Caco-2 (cell line): ENCODE results near the gene NKAIN1. TPM values are rescaled to one million over a fixed set of nuclear protein-coding genes. Genes with fewer than 3 reads are reported as not detected.

Source experiments
- BruUV-seq: library from RNA; stranded (reverse); fragments of 400-500 nt; replicated peaks from 2 replicates; lab custom pipeline; 2021; lab: Mats Ljungman, UMichigan
- CTCF ChIA-PET: fragments of 300-600 bp; sonication (Branson Sonifier 250); formaldehyde crosslinking; loops from one replicate; lab custom pipeline; 2022; ENCODE audit warnings: antibody characterized with exemption; lab: Charles Lee
- POLR2A ChIA-PET: fragments of 300-600 bp; sonication (Branson Sonifier 250); formaldehyde crosslinking; loops from one replicate; lab custom pipeline; 2022; ENCODE audit warnings: antibody characterized with exemption; lab: Charles Lee
- DNase-seq, 2 experiments: peaks; one replicate each; pipeline versions ENCODE4 v3.0.0 to v3.0.0-alpha.2; 2020 to 2022
- H3K27me3 ChIP-seq: replicated peaks from 2 replicates; pipeline ENCODE4 v1.6.0; 2011; ENCODE audit warnings: low read length; ENCODE audit not compliant: control insufficient read depth, insufficient read depth
- H3K36me3 ChIP-seq: 2 replicates; pipeline ENCODE4 v1.5.1; 2011; ENCODE audit warnings: low read length; ENCODE audit not compliant: control insufficient read depth, insufficient read depth
- H3K4me1 ChIP-seq: fragments of 250-450 bp; sonication (Bioruptor Pico); 2 replicates; pipeline ENCODE4 v1.5.1; 2020; ENCODE audit warnings: mild to moderate bottlenecking
- H3K4me3 ChIP-seq: 2 replicates; pipeline ENCODE4 v1.5.1; 2011; ENCODE audit warnings: low read depth, mild to moderate bottlenecking, control low read depth, low read length
- H3K9me3 ChIP-seq: fragments of 250-450 bp; sonication (Bioruptor Pico); 2 replicates; pipeline ENCODE4 v1.5.1; 2020; ENCODE audit warnings: mild to moderate bottlenecking, moderate library complexity
- H3K27ac Mint-ChIP-seq: one replicate; pipeline ENCODE4 v1.8.0; 2022; ENCODE audit warnings: mixed read lengths; ENCODE audit not compliant: unreplicated experiment
- H3K27me3 Mint-ChIP-seq: one replicate; pipeline ENCODE4 v1.8.0; 2022; ENCODE audit warnings: mixed read lengths; ENCODE audit not compliant: insufficient read depth, unreplicated experiment
- H3K36me3 Mint-ChIP-seq: one replicate; pipeline ENCODE4 v1.8.0; 2022; ENCODE audit warnings: mild to moderate bottlenecking, mixed read lengths; ENCODE audit not compliant: insufficient read depth, unreplicated experiment
- H3K4me1 Mint-ChIP-seq: one replicate; pipeline ENCODE4 v1.8.0; 2022; ENCODE audit warnings: low read depth, mixed read lengths; ENCODE audit not compliant: unreplicated experiment
- H3K4me3 Mint-ChIP-seq: one replicate; pipeline ENCODE4 v1.8.0; 2022; ENCODE audit warnings: mild to moderate bottlenecking, moderate library complexity, mixed read lengths; ENCODE audit not compliant: unreplicated experiment
- H3K9me3 Mint-ChIP-seq: one replicate; pipeline ENCODE4 v1.8.0; 2022; ENCODE audit warnings: mixed read lengths; ENCODE audit not compliant: unreplicated experiment
- intact Hi-C: fragments of 100-400 bp; cut with micrococcal nuclease; formaldehyde crosslinking; loops from one replicate; pipeline ENCODE4 v1.10.0; 2022; ENCODE audit not compliant: unreplicated experiment
- total RNA-seq: library from RNA; stranded (reverse); gene quantifications from 2 replicates; pipeline ENCODE4 v1.2.3, GENCODE V29; 2022
- TF ChIP-seq, protein P1 (sequence below), 2 experiments: fragments of 200-600 bp in 1 of 2; IDR thresholded peaks; 1 replicate in 1 of 2; 2 replicates in 1 of 2; pipeline versions ENCODE4 v1.5.1 to v1.8.0; 2011 to 2022; ENCODE audit warnings: antibody characterized with exemption in 1 of 2, control low read depth in 1 of 2, inconsistent platforms in 1 of 2, low read depth in 1 of 2, low read length in 1 of 2, mild to moderate bottlenecking in 1 of 2, moderate library complexity in 1 of 2; ENCODE audit not compliant: insufficient read depth in 1 of 2, severe bottlenecking in 1 of 2, unreplicated experiment in 1 of 2

NKAIN1 gene
- total RNA-seq, 1 experiment from 2014 or later: not detected

DNA sequence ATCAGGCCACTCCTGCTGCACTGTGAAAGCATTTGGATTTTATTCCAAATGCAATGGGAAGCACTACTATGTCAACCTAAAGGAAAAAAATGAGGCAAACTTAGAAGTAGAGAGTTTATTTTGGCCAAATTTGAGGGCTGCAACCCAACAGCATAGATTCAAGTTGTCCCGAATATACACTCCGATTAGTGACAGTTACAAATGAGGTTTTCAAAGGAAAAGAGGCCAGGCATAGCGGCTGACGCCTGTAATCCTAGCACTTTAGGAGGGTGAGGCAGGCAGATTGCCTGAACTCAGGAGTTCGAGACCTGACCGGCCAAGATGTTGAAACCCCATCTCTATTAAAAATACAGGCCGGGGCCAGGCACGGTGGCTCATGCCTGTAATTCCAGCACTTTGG is 95.2 kb downstream of the NKAIN1 start:
- Histone ChIP-seq H3K27me3 (no peaks in the 10 kb centered on the region), H3K9me3 (no peaks in the 10 kb centered on the region), H3K36me3 (no peaks in the 10 kb centered on the region), H3K4me1 (no peaks in the 10 kb centered on the region), H3K4me3 (no peak overlapping the region)
- DNase-seq: no peak
- BruUV-seq: no TSS peak
- Mint-ChIP-seq H3K27me3 (no peaks in the 10 kb centered on the region), H3K36me3 (no peaks in the 10 kb centered on the region), H3K27ac (no peak overlapping the region), H3K4me3 (no peak overlapping the region), H3K4me1 (no peaks in the 10 kb centered on the region), H3K9me3 (no peaks in the 10 kb centered on the region)
- TF ChIP-seq, protein P1, sequence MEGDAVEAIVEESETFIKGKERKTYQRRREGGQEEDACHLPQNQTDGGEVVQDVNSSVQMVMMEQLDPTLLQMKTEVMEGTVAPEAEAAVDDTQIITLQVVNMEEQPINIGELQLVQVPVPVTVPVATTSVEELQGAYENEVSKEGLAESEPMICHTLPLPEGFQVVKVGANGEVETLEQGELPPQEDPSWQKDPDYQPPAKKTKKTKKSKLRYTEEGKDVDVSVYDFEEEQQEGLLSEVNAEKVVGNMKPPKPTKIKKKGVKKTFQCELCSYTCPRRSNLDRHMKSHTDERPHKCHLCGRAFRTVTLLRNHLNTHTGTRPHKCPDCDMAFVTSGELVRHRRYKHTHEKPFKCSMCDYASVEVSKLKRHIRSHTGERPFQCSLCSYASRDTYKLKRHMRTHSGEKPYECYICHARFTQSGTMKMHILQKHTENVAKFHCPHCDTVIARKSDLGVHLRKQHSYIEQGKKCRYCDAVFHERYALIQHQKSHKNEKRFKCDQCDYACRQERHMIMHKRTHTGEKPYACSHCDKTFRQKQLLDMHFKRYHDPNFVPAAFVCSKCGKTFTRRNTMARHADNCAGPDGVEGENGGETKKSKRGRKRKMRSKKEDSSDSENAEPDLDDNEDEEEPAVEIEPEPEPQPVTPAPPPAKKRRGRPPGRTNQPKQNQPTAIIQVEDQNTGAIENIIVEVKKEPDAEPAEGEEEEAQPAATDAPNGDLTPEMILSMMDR (IDR thresholded peaks at IDR 0.05; ENCODE audit: insufficient read depth in 1 of 2, low read depth in 1 of 2, low read length in 1 of 2, severe bottlenecking in 1 of 2, unreplicated experiment in 1 of 2): no peak
- ChIA-PET POLR2A (no interaction called here), CTCF (no interaction called here)
- intact Hi-C loops: no loop called here

DNA sequence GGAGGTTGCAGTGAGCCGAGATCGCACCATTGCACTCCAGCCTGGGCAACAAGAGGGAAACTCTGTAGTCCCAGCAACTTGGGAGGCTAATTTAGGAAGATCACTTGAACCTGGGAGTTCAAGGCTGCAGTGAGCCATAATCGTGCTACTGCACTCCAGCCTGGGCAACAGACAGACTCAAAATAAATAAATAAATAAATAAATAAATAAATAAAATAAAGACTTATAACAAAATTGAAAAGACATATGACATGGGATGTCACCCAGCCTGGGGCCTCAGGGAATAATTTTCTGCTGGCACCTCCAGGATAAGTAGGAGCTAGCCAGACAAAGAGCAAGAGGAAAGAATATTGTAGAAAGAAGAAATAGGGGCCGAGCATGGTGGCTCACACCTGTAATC is 96.2 kb downstream of the NKAIN1 start:
- Histone ChIP-seq H3K4me3 (no peak overlapping the region), H3K9me3 (no peaks in the 10 kb centered on the region), H3K36me3 (no peaks in the 10 kb centered on the region), H3K27me3 (no peaks in the 10 kb centered on the region), H3K4me1 (no peaks in the 10 kb centered on the region)
- TF ChIP-seq, protein P1 (IDR thresholded peaks at IDR 0.05; ENCODE audit: insufficient read depth in 1 of 2, low read depth in 1 of 2, low read length in 1 of 2, severe bottlenecking in 1 of 2, unreplicated experiment in 1 of 2): no peak
- intact Hi-C loops: no loop called here
- H3K27ac Mint-ChIP-seq: no peak overlapping the region
- H3K4me3 Mint-ChIP-seq: no peak overlapping the region
- no peaks in the 10 kb centered on the region for H3K27me3 Mint-ChIP-seq
- H3K9me3 Mint-ChIP-seq: no peaks in the 10 kb centered on the region
- CTCF ChIA-PET: no interaction called here
- H3K4me1 Mint-ChIP-seq: no peaks in the 10 kb centered on the region
- POLR2A ChIA-PET: no interaction called here
- no peaks in the 10 kb centered on the region for H3K36me3 Mint-ChIP-seq
- BruUV-seq: no TSS peak
- no peak for DNase-seq

DNA sequence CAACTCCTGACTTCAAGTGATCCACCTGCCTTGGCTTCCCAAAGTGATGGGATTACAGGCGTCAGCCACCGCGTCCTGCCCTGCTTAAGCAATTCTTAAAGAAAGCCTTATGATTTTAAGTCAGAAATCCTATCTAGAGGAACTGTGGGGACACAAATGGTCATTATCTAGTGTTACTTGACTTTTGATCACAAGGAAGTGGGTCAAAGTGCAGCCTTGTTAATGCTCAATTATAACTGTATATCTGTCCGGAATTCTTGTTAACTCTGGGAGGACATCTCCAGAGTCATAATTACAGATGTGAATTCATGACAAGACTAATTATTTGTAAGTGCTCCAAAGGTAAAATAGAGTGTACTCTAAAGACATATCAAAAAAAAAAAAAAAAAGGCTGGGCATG is 97.3 kb downstream of the NKAIN1 start:
- no peak overlapping the region for H3K4me3 Mint-ChIP-seq
- Histone ChIP-seq H3K4me1 (no peaks in the 10 kb centered on the region), H3K9me3 (no peaks in the 10 kb centered on the region), H3K4me3 (no peak overlapping the region), H3K27me3 (no peaks in the 10 kb centered on the region), H3K36me3 (no peaks in the 10 kb centered on the region)
- DNase-seq: no peak
- ChIA-PET POLR2A (no interaction called here), CTCF (no interaction called here)
- H3K9me3 Mint-ChIP-seq: no peaks in the 10 kb centered on the region
- BruUV-seq: no TSS peak
- H3K27ac Mint-ChIP-seq: no peak overlapping the region
- TF ChIP-seq, protein P1 (IDR thresholded peaks at IDR 0.05; ENCODE audit: insufficient read depth in 1 of 2, low read depth in 1 of 2, low read length in 1 of 2, severe bottlenecking in 1 of 2, unreplicated experiment in 1 of 2): no peak
- no peaks in the 10 kb centered on the region for H3K4me1 Mint-ChIP-seq
- no peaks in the 10 kb centered on the region for H3K36me3 Mint-ChIP-seq
- no peaks in the 10 kb centered on the region for H3K27me3 Mint-ChIP-seq
- intact Hi-C loops: no loop called here
